ENCODE results near the gene LRRC45.

- TF ChIP-seq CTCF (conservative IDR thresholded peaks at IDR 0.05 in 1 of 2, IDR thresholded peaks at IDR 0.05 in 1 of 2; ENCODE audit: low read depth in 1 of 2, low read length in 2 of 2) (no peak), EZH2 (IDR thresholded peaks at IDR 0.05; ENCODE audit: low read length, missing control alignments) (no peak)
These were observed 32.2 kb downstream of the LRRC45 start for GRCh38 chr17:82055023-82055964.
